B cell (primary cell): ENCODE data around the gene MEX3A. TPM values are rescaled to one million over a fixed set of nuclear protein-coding genes. Genes with fewer than 3 reads are reported as not detected.

Source experiments
- ATAC-seq: fragments of 200-7000 bp; cut with Tn5 transposase; one replicate; pipeline ENCODE4 v1.10.0; 2021; ENCODE audit warnings: low read depth, mild to moderate bottlenecking, moderate number of reproducible peaks, moderate library complexity
- CTCF ChIA-PET: fragments of 350-600 bp; sonication (Branson Sonifier 250); formaldehyde crosslinking; loops from one replicate; lab custom pipeline; 2021; ENCODE audit warnings: antibody characterized with exemption, inconsistent platforms; lab: Charles Lee
- POLR2A ChIA-PET: fragments of 350-600 bp; sonication (Branson Sonifier 250); formaldehyde crosslinking; loops from one replicate; lab custom pipeline; 2021; ENCODE audit warnings: antibody characterized with exemption; lab: Charles Lee
- DNase-seq: peaks from one replicate; pipeline ENCODE4 v3.0.0; 2013
- H2AFZ ChIP-seq: 2 replicates; pipeline ENCODE4 v1.6.1; 2012; ENCODE audit warnings: mild to moderate bottlenecking, low read depth, low read length; ENCODE audit not compliant: insufficient read depth, poor library complexity, severe bottlenecking
- H3K27ac ChIP-seq, 2 donors: 1 replicate in 1 of 2; 2 replicates in 1 of 2; pipeline ENCODE4 v1.5.1; 2012 to 2013; ENCODE audit warnings: low read length in 2 of 2, mild to moderate bottlenecking in 2 of 2, moderate library complexity in 1 of 2
- H3K27me3 ChIP-seq, 4 experiments: fragments of 200-600 bp in 1 of 4; sonication (generic) in 1 of 4; replicated peaks in 1 of 4; 1 replicate in 2 of 4; 2 replicates in 2 of 4; pipeline versions ENCODE4 v1.6.1 to v1.7.0; 2013 to 2016; ENCODE audit warnings: low read length in 3 of 4, mild to moderate bottlenecking in 2 of 4, mixed read lengths in 1 of 4, moderate library complexity in 1 of 4; ENCODE audit not compliant: insufficient read depth in 4 of 4, control insufficient read depth in 3 of 4; ENCODE audit errors: control extremely low read depth in 1 of 4
- H3K36me3 ChIP-seq, 2 experiments: replicated peaks in 1 of 2; 1 replicate in 1 of 2; 2 replicates in 1 of 2; pipeline versions ENCODE4 v1.6.1 to v1.7.1; 2013; ENCODE audit warnings: low read length in 1 of 2; ENCODE audit not compliant: insufficient read depth in 2 of 2, control insufficient read depth in 1 of 2; ENCODE audit errors: control extremely low read depth in 1 of 2, extremely low read depth in 1 of 2
- H3K4me1 ChIP-seq, 2 donors: fragments of 200-600 bp in 1 of 2; sonication (generic) in 1 of 2; 1 replicate in 1 of 2; 2 replicates in 1 of 2; pipeline versions ENCODE4 v1.5.1 to v1.6.1; 2013 to 2017; ENCODE audit warnings: low read length in 2 of 2; ENCODE audit not compliant: control insufficient read depth in 2 of 2, insufficient read depth in 2 of 2
- H3K4me2 ChIP-seq: replicated peaks from 2 replicates; pipeline ENCODE3; 2012; ENCODE audit warnings: mild to moderate bottlenecking, low read depth, low read length; ENCODE audit not compliant: poor library complexity, severe bottlenecking
- H3K4me3 ChIP-seq, 5 experiments: fragments of 200-600 bp in 1 of 5; sonication (generic) in 1 of 5; 1 replicate in 3 of 5; 2 replicates in 2 of 5; pipeline versions ENCODE4 v1.5.1 to v1.7.0; 2011 to 2016; ENCODE audit warnings: low read length in 4 of 5, mild to moderate bottlenecking in 4 of 5, low read depth in 2 of 5, control low read depth in 1 of 5, moderate library complexity in 1 of 5; ENCODE audit not compliant: insufficient read depth in 1 of 5; ENCODE audit errors: control extremely low read depth in 1 of 5, extremely low read depth in 1 of 5
- H3K79me2 ChIP-seq: fragments of 200-600 bp; sonication (generic); one replicate; pipeline ENCODE4 v1.6.0; 2016; ENCODE audit warnings: low read length; ENCODE audit not compliant: control insufficient read depth, insufficient read depth
- H3K9ac ChIP-seq: fragments of 200-600 bp; sonication (generic); 2 replicates; pipeline ENCODE4 v1.6.1; 2017; ENCODE audit warnings: mild to moderate bottlenecking, low read length, moderate library complexity
- H3K9me3 ChIP-seq, 3 donors: one replicate each; pipeline versions ENCODE4 v1.6.1 to v1.7.1; 2013; ENCODE audit warnings: low read length in 2 of 3; ENCODE audit not compliant: control insufficient read depth in 2 of 3, insufficient read depth in 1 of 3; ENCODE audit errors: control extremely low read depth in 1 of 3
- H4K20me1 ChIP-seq: 2 replicates; pipeline ENCODE4 v1.6.0; 2012; ENCODE audit warnings: mild to moderate bottlenecking, low read length; ENCODE audit not compliant: insufficient read depth, control insufficient read depth, poor library complexity, severe bottlenecking
- H3K27ac Mint-ChIP-seq: one replicate; pipeline ENCODE4 v1.8.0; 2021; ENCODE audit warnings: mixed read lengths
- H3K27me3 Mint-ChIP-seq: one replicate; pipeline ENCODE4 v1.8.0; 2021; ENCODE audit warnings: mixed read lengths
- H3K4me1 Mint-ChIP-seq: one replicate; pipeline ENCODE4 v1.8.0; 2021; ENCODE audit warnings: mixed read lengths
- H3K4me3 Mint-ChIP-seq: one replicate; pipeline ENCODE4 v1.8.0; 2021; ENCODE audit warnings: mixed read lengths
- H3K9me3 Mint-ChIP-seq: one replicate; pipeline ENCODE4 v1.8.0; 2022; ENCODE audit warnings: mixed read lengths; ENCODE audit not compliant: insufficient read depth
- EZH2 ChIP-seq: IDR thresholded peaks from 2 replicates; pipeline ENCODE4 v1.6.1; 2012; ENCODE audit warnings: borderline replicate concordance, low read depth, mild to moderate bottlenecking, moderate library complexity, low read length; ENCODE audit not compliant: insufficient read depth, poor library complexity, severe bottlenecking
- WGBS: methylation state at CpG from one replicate; pipeline ENCODE4 v1.1.5; 2013; ENCODE audit warnings: missing lambda C conversion rate; ENCODE audit not compliant: insufficient coverage; 5-methylcytosine and 5-hydroxymethylcytosine counted together
- intact Hi-C: fragments of 100-400 bp; cut with micrococcal nuclease; formaldehyde crosslinking; loops from one replicate; pipeline ENCODE4 v1.10.0; 2022
- polyA plus RNA-seq: library from polyadenylated mRNA; depleted of rRNA; stranded (reverse); fragments of >200 nt; gene quantifications from 2 replicates; pipeline ENCODE4 v1.2.3, GENCODE V29; 2012
- total RNA-seq, 2 donors: library from RNA; stranded (reverse); fragments of 120-200 nt in 1 of 2; gene quantifications; 1 replicate in 1 of 2; 2 replicates in 1 of 2; pipeline versions ENCODE4 v1.2.3 to v1.2.4, GENCODE V29; 2013 to 2022
- TF ChIP-seq, protein P1 (sequence below): fragments of 200-600 bp; IDR thresholded peaks from one replicate; pipeline ENCODE4 v1.8.0; 2022; ENCODE audit warnings: antibody characterized with exemption, mild to moderate bottlenecking

Gene MEX3A
- total and polyA plus RNA-seq, 2 donors (not counting 1 experiment from before 2014, with no cell fraction given) = 0.27 to 1.1 TPM

DNA sequence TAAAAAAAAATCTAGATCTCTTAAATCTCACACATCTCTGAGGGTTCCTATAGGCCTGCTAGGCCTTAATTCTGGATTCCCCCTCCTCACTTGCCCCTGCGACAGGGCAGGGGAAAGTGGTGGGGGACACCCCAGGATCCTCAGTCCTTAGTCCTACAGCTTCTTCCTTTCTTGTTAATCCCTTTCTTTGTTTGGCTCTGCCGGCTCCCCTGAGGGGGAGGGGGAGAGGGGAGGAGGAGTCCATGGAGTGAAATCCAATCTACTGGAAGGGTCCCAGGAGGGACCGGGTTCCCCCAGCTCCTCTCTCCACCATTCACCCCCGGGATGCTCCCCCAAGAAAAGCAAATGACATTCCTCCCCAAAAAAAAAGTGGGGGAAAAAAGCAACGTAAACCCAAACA lies 8.5 kb downstream of the MEX3A start:
- H3K36me3 ChIP-seq = no peaks in the 10 kb centered on the region
- CTCF ChIA-PET = interaction anchor here (0.5 to 1.0 kb wide), 2 partner anchors 11 to 23 kb away, joined by 4 to 5 read pairs; no protein-coding TSS in a partner anchor
- peaks cover 0 to 4% (median 1%) of the 10 kb centered on the region in 4 experiments for H3K27me3 ChIP-seq
- peaks cover 11 to 23% of the 10 kb centered on the region in 2 donors for H3K4me1 ChIP-seq
- H3K4me2 ChIP-seq = no peak overlapping the region
- H3K4me3 ChIP-seq = no peak overlapping the region
- no peak overlapping the region for H3K9ac ChIP-seq
- H4K20me1 ChIP-seq = no peaks in the 10 kb centered on the region
- Mint-ChIP-seq H3K9me3 (no peaks in the 10 kb centered on the region), H3K27ac (no peak overlapping the region), H3K4me3 (no peak overlapping the region), H3K4me1 (peaks cover 25% of the 10 kb centered on the region), H3K27me3 (no peaks in the 10 kb centered on the region)
- TF ChIP-seq, protein P1, sequence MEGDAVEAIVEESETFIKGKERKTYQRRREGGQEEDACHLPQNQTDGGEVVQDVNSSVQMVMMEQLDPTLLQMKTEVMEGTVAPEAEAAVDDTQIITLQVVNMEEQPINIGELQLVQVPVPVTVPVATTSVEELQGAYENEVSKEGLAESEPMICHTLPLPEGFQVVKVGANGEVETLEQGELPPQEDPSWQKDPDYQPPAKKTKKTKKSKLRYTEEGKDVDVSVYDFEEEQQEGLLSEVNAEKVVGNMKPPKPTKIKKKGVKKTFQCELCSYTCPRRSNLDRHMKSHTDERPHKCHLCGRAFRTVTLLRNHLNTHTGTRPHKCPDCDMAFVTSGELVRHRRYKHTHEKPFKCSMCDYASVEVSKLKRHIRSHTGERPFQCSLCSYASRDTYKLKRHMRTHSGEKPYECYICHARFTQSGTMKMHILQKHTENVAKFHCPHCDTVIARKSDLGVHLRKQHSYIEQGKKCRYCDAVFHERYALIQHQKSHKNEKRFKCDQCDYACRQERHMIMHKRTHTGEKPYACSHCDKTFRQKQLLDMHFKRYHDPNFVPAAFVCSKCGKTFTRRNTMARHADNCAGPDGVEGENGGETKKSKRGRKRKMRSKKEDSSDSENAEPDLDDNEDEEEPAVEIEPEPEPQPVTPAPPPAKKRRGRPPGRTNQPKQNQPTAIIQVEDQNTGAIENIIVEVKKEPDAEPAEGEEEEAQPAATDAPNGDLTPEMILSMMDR = no peak
- TF ChIP-seq EZH2 = no peak
- POLR2A ChIA-PET = no interaction called here
- no peak overlapping the region for H3K27ac ChIP-seq
- no CpG with 5 or more reads among the region's 5 CpGs for WGBS
- H2AFZ ChIP-seq = no peak overlapping the region
- H3K79me2 ChIP-seq = no peaks in the 10 kb centered on the region
- no peak for ATAC-seq
- H3K9me3 ChIP-seq = peaks cover 0 to 4% (median 0%) of the 10 kb centered on the region in 3 donors
- DNase-seq = no peak
- intact Hi-C loops = no loop called here

DNA sequence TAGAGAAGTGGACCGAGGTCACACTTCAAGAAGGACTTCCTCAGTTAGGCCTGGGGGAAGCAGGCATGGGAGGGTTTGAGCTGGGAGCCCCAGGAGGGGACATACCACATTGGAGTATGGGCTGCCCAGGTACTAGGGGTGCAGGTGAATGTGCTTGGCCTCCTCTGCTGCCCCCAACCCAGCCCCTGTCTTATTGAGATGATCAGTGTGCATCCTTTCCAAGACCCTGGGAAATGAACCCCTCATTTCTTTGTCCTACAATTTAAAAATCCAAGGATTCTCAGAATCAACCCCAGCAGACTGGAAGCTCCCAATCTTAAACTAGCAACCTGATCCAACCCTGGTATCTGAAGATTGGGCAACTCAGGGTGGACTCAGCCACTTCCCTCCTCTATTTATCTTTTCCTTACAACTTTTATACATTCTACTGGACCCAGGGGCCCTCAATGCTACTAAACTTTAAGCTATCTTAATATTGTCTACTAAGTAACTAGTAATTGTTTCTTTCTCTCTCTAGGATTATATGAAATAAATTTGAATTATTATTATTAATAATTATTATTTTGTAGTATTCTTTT lies 9.1 kb downstream of the MEX3A start:
- Mint-ChIP-seq H3K27ac (no peak overlapping the region), H3K9me3 (no peaks in the 10 kb centered on the region), H3K4me1 (peaks cover 25% of the 10 kb centered on the region), H3K27me3 (no peaks in the 10 kb centered on the region), H3K4me3 (no peak overlapping the region)
- Histone ChIP-seq H3K9ac (no peak overlapping the region), H3K36me3 (no peaks in the 10 kb centered on the region), H2AFZ (no peak overlapping the region), H3K9me3 (peaks cover 0 to 4% (median 0%) of the 10 kb centered on the region in 3 donors), H3K4me3 (no peak overlapping the region), H3K27me3 (peaks cover 0 to 4% (median 1%) of the 10 kb centered on the region in 4 experiments), H4K20me1 (no peaks in the 10 kb centered on the region), H3K4me1 (peaks cover 11 to 23% of the 10 kb centered on the region in 2 donors), H3K4me2 (no peak overlapping the region), H3K27ac (no peak overlapping the region), H3K79me2 (no peaks in the 10 kb centered on the region)
- intact Hi-C loops = no loop called here
- WGBS = 44% methylated on average over 1 of the region's 1 CpG
- no peak for ATAC-seq
- TF ChIP-seq, protein P1 = no peak
- TF ChIP-seq EZH2 = no peak
- ChIA-PET CTCF (interaction anchor here (0.5 to 1.0 kb wide), 2 partner anchors 11 to 23 kb away, joined by 4 to 5 read pairs; no protein-coding TSS in a partner anchor), POLR2A (no interaction called here)
- no peak for DNase-seq
